ELR (cell line): ENCODE data around the gene SPATS2L.

Source experiments
- DNase-seq: peaks from one replicate; pipeline ENCODE4 v3.0.0-alpha.2; 2015; ENCODE audit warnings: low read depth

Gene SPATS2L

GRCh38 chr2:200509612-200510433, 203.3 kb downstream of the SPATS2L start, which contains the start of gene KCTD18:
KCTD18 (minus strand) TSS chr2:200510068; CDS start chr2:200507016, 3,052 bp downstream.
- peak; percentile 87 for DNase-seq

GRCh38 chr2:200515155-200515554, 208.7 kb downstream of the SPATS2L start:
- DNase-seq: no peak

- DNase-seq: peak; percentile 23
Observed at GRCh38 chr2:200523158-200523557, 216.7 kb downstream of the SPATS2L start.

- DNase-seq: no peak
Observed at GRCh38 chr2:200523604-200524003, 217.1 kb downstream of the SPATS2L start.

GRCh38 chr2:200525066-200525465, 218.6 kb downstream of the SPATS2L start:
- DNase-seq: no peak

- DNase-seq: no peak
Observed at GRCh38 chr2:200525551-200525881, 219.0 kb downstream of the SPATS2L start.

- DNase-seq: peak; percentile 98
Observed at GRCh38 chr2:200525882-200526651, 219.6 kb downstream of the SPATS2L start, which contains the start of gene SGO2. SGO2 (plus strand) TSS chr2:200526207; CDS start chr2:200532976, 6,769 bp downstream.

- no peak for DNase-seq
Observed at GRCh38 chr2:200528228-200528627, 221.7 kb downstream of the SPATS2L start.
